ENCODE data around the gene WDR27.

DNA sequence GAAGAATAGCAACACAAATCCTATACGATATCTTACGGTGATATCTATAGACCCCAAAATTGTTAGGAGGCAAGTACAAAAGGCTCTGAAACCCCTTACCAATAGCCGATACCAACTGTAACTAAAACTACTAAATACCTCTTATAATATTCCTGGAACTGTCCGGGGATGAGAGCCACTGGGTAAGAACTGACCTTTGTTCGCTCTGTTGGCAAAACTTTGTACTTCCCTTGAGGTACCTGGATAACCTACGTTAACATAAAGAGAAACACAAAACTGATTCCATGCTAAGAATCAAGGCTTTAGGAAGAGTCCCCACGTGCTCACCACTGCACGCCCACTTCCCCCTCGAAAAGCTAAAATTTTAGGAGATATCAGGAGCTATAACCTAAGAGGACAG lies 12.8 kb upstream of the WDR27 start:
- TF ChIP-seq POLR2AphosphoS5 (IDR thresholded peaks at IDR 0.05; ENCODE audit: low read depth, low read length) (no peak), REST (IDR thresholded peaks at IDR 0.05; ENCODE audit: insufficient read depth in 1 of 2, low read depth in 2 of 2, low read length in 2 of 2) (no peak), TAF1 (IDR thresholded peaks at IDR 0.05; ENCODE audit: borderline replicate concordance, insufficient read depth, low read length) (no peak), SIN3A (IDR thresholded peaks at IDR 0.05; ENCODE audit: borderline replicate concordance, insufficient read depth, low read length) (no peak)
